Chondrocyte (in vitro differentiated cells): ENCODE data around the gene BTG2. TPM values are rescaled to one million over a fixed set of nuclear protein-coding genes. Genes with fewer than 3 reads are reported as not detected.
"Not testable (repeated sequence)": the region's sequence is repeated elsewhere in the genome, so short reads cannot be mapped to it uniquely, and the experiment has no call there.

Source experiments
- DNase-seq: peaks from one replicate; pipeline ENCODE4 v3.0.0; 2021; ENCODE audit warnings: mixed read lengths, low spot score
- H3K27ac Mint-ChIP-seq: one replicate; pipeline ENCODE4 v1.8.0; 2021; ENCODE audit warnings: mild to moderate bottlenecking, moderate library complexity, mixed read lengths; ENCODE audit not compliant: unreplicated experiment
- H3K27me3 Mint-ChIP-seq: 2 replicates; pipeline ENCODE4 v1.8.0; 2021; ENCODE audit warnings: low read depth, mixed read lengths
- H3K36me3 Mint-ChIP-seq: 2 replicates; pipeline ENCODE4 v1.8.0; 2021; ENCODE audit warnings: low read depth, mixed read lengths
- H3K4me1 Mint-ChIP-seq: 2 replicates; pipeline ENCODE4 v1.8.0; 2021; ENCODE audit warnings: low read depth, mild to moderate bottlenecking, mixed read lengths
- H3K4me3 Mint-ChIP-seq: one replicate; pipeline ENCODE4 v1.8.0; 2021; ENCODE audit warnings: mild to moderate bottlenecking, moderate library complexity, mixed read lengths; ENCODE audit not compliant: unreplicated experiment
- H3K9me3 Mint-ChIP-seq: 2 replicates; pipeline ENCODE4 v1.8.0; 2021; ENCODE audit warnings: low read depth, mixed read lengths
- CTCF ChIP-seq: fragments of 200-600 bp; sonication (generic); IDR thresholded peaks from 2 replicates; pipeline ENCODE4 v1.5.0; 2021; ENCODE audit warnings: antibody characterized with exemption, mild to moderate bottlenecking, moderate library complexity
- total RNA-seq: library from RNA; stranded (reverse); gene quantifications from 3 replicates; pipeline ENCODE4 v1.2.1, GENCODE V29; 2021

BTG2 gene
- total RNA-seq, 1 donor from 2014 or later = 41.3 TPM

- Mint-ChIP-seq H3K4me3 (peak overlapping the region; percentile 34), H3K27me3 (no peaks in the 10 kb centered on the region), H3K4me1 (peaks cover 47% of the 10 kb centered on the region), H3K9me3 (no peaks in the 10 kb centered on the region), H3K36me3 (peaks cover 23% of the 10 kb centered on the region), H3K27ac (no peak overlapping the region)
- no peak for TF ChIP-seq CTCF
- no peak for DNase-seq
Observed at GRCh38 chr1:203308923-203309331, 3.6 kb downstream of the BTG2 start.

DNA sequence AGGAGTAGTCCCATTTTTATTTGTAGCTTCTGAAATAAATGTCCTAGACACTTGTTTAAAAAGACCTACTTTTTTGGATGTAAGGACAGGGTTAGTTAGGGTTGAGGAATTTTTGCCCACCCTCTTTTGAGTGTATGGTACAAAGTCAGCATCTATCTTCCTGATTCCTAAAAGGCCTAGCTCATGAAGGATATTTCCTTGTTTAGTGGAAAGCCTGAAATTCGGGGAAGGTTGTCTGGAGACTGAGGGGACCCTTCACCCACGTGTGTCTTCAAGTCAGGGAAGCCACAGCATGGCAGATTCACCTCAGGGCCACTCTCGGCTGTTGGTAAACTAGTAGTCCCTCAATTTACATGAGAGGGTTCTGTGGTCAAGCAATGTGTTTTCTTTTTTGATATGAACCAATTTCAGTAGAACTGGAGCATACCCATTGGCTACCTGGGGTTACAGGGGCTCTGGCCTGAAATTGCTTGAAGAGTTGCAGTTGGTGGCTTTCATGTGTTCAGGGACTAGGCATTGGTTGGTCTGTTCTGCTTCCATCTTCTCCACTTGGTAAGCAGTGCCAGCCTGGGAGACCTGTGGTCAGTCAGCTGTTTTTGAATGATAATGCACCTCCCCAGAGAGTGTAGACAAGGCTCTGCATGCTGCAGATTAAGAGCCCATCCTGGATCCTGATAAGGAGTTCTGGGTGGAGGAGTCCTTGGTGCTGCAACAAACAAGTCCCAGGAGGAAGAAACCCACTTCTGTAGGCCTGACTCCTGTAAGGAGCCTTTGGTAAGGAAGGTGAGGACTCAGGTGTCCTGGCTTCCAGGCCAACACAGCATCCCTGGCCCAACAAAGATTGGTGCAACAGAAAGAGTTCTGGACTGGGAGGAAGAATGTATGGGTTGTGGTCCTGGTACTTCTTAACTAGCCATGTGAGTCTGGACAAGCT lies 6.3 kb downstream of the BTG2 start:
- H3K9me3 Mint-ChIP-seq = no peaks in the 10 kb centered on the region
- H3K36me3 Mint-ChIP-seq = peaks cover 24% of the 10 kb centered on the region
- H3K27ac Mint-ChIP-seq = no peak overlapping the region
- DNase-seq = no peak
- H3K27me3 Mint-ChIP-seq = no peaks in the 10 kb centered on the region
- H3K4me1 Mint-ChIP-seq = peaks cover 40% of the 10 kb centered on the region
- no peak for TF ChIP-seq CTCF
- no peak overlapping the region for H3K4me3 Mint-ChIP-seq

DNA sequence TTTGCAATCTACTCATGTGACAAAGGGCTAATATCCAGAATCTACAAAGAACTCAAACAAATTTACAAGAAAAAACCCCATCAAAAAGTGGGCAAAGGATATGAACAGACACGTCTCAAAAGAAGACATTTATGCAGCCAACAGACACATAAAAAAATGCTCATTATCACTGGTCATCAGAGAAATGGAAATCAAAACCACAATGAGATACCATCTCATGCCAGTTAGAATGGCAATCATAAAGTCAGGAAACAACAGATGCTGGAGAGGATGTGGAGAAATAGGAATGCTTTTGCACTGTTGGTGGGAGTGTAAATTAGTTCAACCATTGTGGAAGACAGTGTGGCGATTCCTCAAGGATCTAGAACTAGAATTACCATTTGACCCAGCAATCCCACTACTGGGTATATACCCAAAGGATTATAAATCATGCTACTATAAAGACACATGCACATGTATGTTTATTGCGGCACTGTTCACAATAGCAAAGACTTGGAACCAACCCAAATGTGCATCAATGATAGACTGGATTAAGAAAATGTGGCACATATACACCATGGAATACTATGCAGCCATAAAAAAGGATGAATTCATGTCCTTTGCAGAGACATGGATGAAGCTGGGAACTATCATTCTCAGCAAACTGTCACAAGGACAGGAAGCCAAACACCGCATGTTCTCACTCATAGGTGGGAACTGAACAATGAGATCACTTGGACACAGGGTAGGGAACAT lies 8.9 kb downstream of the BTG2 start:
- H3K4me3 Mint-ChIP-seq, DNase-seq, H3K36me3 Mint-ChIP-seq, H3K27ac Mint-ChIP-seq, H3K27me3 Mint-ChIP-seq, H3K9me3 Mint-ChIP-seq: not testable (repeated sequence)
- H3K4me1 Mint-ChIP-seq = peaks cover 17% of the 10 kb centered on the region

DNA sequence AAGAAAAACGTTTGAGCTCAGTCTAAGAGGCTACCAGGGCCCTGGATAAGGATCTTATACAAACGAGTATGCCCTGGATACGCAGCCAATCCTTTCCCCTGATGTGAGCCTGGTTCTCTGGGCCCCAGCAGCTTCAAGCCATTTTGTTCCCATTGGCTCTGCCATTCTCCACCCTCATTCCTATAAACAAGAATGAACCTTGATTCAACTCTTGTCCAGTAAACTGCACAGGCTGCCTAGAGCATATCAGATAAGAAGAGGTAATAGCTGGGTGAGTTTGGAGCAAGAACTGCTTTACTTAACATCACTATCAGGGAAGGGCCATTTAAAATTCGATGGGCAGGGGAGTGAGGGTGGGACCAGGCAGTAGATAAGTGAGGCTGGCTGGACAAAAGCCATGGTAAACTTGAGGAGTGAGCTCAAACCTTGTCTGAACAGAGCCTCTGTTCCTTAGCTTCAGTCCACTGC lies 11.3 kb downstream of the BTG2 start:
- no peak for TF ChIP-seq CTCF
- Mint-ChIP-seq H3K9me3 (no peaks in the 10 kb centered on the region), H3K4me1 (peaks cover 15% of the 10 kb centered on the region), H3K36me3 (peaks cover 2% of the 10 kb centered on the region), H3K27me3 (peaks cover 9% of the 10 kb centered on the region), H3K27ac (no peak overlapping the region), H3K4me3 (no peak overlapping the region)
- DNase-seq = no peak

GRCh38 chr1:203317429-203318228 lies 12.3 kb downstream of the BTG2 start:
- no peak for TF ChIP-seq CTCF
- Mint-ChIP-seq H3K9me3 (no peaks in the 10 kb centered on the region), H3K36me3 (peaks cover 2% of the 10 kb centered on the region), H3K27ac (no peak overlapping the region), H3K4me3 (no peak overlapping the region), H3K4me1 (peaks cover 20% of the 10 kb centered on the region), H3K27me3 (peaks cover 9% of the 10 kb centered on the region)
- no peak for DNase-seq
